Measurements from ENCODE around the gene FTO.

DNA sequence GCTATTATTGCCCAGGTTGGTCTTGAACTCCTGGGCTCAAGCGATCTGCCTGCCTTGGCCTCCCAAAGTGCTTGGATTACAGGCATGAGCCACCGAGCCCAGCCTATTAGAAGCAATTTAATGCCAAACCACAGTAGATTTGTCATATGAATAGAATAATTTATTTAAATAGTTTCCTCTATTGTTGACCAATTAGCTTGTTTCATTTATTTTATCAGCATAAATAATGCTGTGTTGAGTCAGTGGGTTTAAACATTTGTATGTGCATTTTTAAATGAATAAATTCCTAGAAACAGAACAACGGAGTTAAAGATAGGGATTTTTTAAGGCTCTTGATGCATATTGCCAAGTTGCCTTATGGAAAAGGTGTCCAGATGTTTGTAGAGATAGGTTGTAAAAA lies 26.7 kb downstream of the FTO start:
- TF ChIP-seq, protein P1, sequence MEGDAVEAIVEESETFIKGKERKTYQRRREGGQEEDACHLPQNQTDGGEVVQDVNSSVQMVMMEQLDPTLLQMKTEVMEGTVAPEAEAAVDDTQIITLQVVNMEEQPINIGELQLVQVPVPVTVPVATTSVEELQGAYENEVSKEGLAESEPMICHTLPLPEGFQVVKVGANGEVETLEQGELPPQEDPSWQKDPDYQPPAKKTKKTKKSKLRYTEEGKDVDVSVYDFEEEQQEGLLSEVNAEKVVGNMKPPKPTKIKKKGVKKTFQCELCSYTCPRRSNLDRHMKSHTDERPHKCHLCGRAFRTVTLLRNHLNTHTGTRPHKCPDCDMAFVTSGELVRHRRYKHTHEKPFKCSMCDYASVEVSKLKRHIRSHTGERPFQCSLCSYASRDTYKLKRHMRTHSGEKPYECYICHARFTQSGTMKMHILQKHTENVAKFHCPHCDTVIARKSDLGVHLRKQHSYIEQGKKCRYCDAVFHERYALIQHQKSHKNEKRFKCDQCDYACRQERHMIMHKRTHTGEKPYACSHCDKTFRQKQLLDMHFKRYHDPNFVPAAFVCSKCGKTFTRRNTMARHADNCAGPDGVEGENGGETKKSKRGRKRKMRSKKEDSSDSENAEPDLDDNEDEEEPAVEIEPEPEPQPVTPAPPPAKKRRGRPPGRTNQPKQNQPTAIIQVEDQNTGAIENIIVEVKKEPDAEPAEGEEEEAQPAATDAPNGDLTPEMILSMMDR (IDR thresholded peaks at IDR 0.05) = no peak
- TF ChIP-seq EP300 (IDR thresholded peaks at IDR 0.05) (no peak), POLR2A (IDR thresholded peaks at IDR 0.05) (no peak), POLR2AphosphoS5 (IDR thresholded peaks at IDR 0.05) (no peak)
